Measurements from ENCODE around the gene VPS4B. TPM values are rescaled to one million over a fixed set of nuclear protein-coding genes. Genes with fewer than 3 reads are reported as not detected.

Gene VPS4B
- total RNA-seq, 1 experiment from 2014 or later = 44.7 TPM

DNA sequence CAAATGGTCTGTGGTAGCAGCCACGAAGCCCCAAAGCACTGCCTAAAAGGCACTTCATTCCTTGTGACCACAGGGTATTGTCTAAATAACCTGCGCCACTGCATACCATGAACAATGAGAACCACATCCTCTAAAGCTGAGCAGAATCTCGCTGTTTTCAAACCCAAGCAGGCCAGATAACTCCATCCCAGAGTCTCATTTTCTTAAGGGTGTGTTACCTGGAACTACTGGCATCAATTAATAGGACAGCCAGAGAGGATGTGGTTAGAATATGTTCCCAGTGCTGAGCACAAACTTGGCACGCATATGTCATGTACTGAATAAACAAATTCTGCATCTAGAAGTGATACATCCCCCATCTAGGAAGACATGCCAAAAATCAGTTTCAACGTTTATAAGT lies 13.0 kb downstream of the VPS4B start:
- H2AFZ ChIP-seq (ENCODE audit: low read length) = no peak overlapping the region
- no peaks in the 10 kb centered on the region for H3K27me3 ChIP-seq (ENCODE audit: low read length)
- H3K9me2 ChIP-seq (replicated peaks; ENCODE audit: low read length) = no peaks in the 10 kb centered on the region
- BruUV-seq (replicated peaks) = no TSS peak
- peak overlapping the region; percentile 84 for H3K27ac ChIP-seq (ENCODE audit: low read length)
- ATAC-seq (peak; percentile 75), DNase-seq (peak; percentile 80)
- H3K4me2 ChIP-seq (ENCODE audit: low read length) = peak overlapping the region; percentile 59
- no peaks in the 10 kb centered on the region for H3K9me3 ChIP-seq (ENCODE audit: low read length)
- no peak for TF ChIP-seq EZH2 (IDR thresholded peaks at IDR 0.05; ENCODE audit: low read length, unreplicated experiment)
- no peak for TF ChIP-seq EZH2phosphoT487 (IDR thresholded peaks at IDR 0.05; ENCODE audit: borderline replicate concordance, low read length)
- TF ChIP-seq, protein P1, sequence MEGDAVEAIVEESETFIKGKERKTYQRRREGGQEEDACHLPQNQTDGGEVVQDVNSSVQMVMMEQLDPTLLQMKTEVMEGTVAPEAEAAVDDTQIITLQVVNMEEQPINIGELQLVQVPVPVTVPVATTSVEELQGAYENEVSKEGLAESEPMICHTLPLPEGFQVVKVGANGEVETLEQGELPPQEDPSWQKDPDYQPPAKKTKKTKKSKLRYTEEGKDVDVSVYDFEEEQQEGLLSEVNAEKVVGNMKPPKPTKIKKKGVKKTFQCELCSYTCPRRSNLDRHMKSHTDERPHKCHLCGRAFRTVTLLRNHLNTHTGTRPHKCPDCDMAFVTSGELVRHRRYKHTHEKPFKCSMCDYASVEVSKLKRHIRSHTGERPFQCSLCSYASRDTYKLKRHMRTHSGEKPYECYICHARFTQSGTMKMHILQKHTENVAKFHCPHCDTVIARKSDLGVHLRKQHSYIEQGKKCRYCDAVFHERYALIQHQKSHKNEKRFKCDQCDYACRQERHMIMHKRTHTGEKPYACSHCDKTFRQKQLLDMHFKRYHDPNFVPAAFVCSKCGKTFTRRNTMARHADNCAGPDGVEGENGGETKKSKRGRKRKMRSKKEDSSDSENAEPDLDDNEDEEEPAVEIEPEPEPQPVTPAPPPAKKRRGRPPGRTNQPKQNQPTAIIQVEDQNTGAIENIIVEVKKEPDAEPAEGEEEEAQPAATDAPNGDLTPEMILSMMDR (conservative IDR thresholded peaks at IDR 0.05; ENCODE audit: low read depth, low read length) = no peak
- peaks cover 49% of the 10 kb centered on the region for H3K4me1 ChIP-seq (ENCODE audit: insufficient read depth, low read length)
- CTCF ChIA-PET = no interaction called here
- H3K9ac ChIP-seq (ENCODE audit: low read length) = peak overlapping the region; percentile 48; the same call in 1 of the 2 replicates
- H4K20me1 ChIP-seq (ENCODE audit: low read length) = no peaks in the 10 kb centered on the region
- peaks cover 19% of the 10 kb centered on the region for H3F3A ChIP-seq (ENCODE audit: low read length, unreplicated experiment)
- peak overlapping the region; percentile 18; the same call in 1 of the 2 replicates for H3K4me3 ChIP-seq (ENCODE audit: low read length)
- intact Hi-C loops (cut with micrococcal nuclease) = loop anchor here (5.0 kb wide), 1 partner anchor 68 kb away; the partner anchor contains the start of gene SERPINB5
- peaks cover 72% of the 10 kb centered on the region for H3K79me2 ChIP-seq (ENCODE audit: low read length)
- peaks cover 38% of the 10 kb centered on the region for H3K36me3 ChIP-seq (ENCODE audit: low read depth, low read length)
- POLR2A ChIA-PET (ENCODE audit: unreplicated experiment) = interaction anchor here (0.6 kb wide), 1 partner anchor 386 kb away, joined by 4 read pairs; no protein-coding TSS in a partner anchor

DNA sequence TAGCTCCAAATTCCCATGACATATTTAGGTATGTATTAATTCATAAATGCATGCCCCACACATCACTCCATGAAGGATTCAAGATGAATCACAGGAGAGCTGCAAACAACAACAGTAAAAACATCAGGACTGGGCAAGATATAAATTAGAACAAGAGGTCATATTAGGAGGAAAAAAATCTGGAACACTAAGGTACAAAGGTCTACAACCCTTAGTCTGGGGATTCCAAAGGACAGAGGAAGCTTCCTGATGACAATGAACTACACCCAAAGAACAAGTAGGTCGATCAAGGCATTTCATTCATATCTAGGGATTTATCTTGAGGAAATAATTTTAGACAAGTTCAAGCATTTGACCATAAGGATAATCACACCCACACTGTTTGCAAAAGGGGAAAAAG lies 14.5 kb downstream of the VPS4B start:
- Histone ChIP-seq H3K4me1 (ENCODE audit: insufficient read depth, low read length) (peaks cover 52% of the 10 kb centered on the region), H3F3A (ENCODE audit: low read length, unreplicated experiment) (peaks cover 23% of the 10 kb centered on the region), H3K9me2 (replicated peaks; ENCODE audit: low read length) (no peaks in the 10 kb centered on the region), H3K36me3 (ENCODE audit: low read depth, low read length) (peaks cover 51% of the 10 kb centered on the region), H3K9me3 (ENCODE audit: low read length) (no peaks in the 10 kb centered on the region), H3K4me2 (ENCODE audit: low read length) (no peak overlapping the region), H2AFZ (ENCODE audit: low read length) (no peak overlapping the region), H3K27me3 (ENCODE audit: low read length) (no peaks in the 10 kb centered on the region), H3K9ac (ENCODE audit: low read length) (no peak overlapping the region), H3K79me2 (ENCODE audit: low read length) (peaks cover 57% of the 10 kb centered on the region), H3K27ac (ENCODE audit: low read length) (no peak overlapping the region), H3K4me3 (ENCODE audit: low read length) (no peak overlapping the region), H4K20me1 (ENCODE audit: low read length) (no peaks in the 10 kb centered on the region)
- intact Hi-C loops (cut with micrococcal nuclease) = loop anchor here (5.0 kb wide), 1 partner anchor 70 kb away; the partner anchor contains the start of gene SERPINB5
- ATAC-seq (no peak), DNase-seq (no peak)
- BruUV-seq (replicated peaks) = no TSS peak
- ChIA-PET CTCF (no interaction called here), POLR2A (ENCODE audit: unreplicated experiment) (no interaction called here)
- no peak for TF ChIP-seq EZH2 (IDR thresholded peaks at IDR 0.05; ENCODE audit: low read length, unreplicated experiment)
- no peak for TF ChIP-seq EZH2phosphoT487 (IDR thresholded peaks at IDR 0.05; ENCODE audit: borderline replicate concordance, low read length)
- TF ChIP-seq, protein P1 (conservative IDR thresholded peaks at IDR 0.05; ENCODE audit: low read depth, low read length) = no peak

- H4K20me1 ChIP-seq (ENCODE audit: low read length) = no peaks in the 10 kb centered on the region
- no peak overlapping the region for H3K4me3 ChIP-seq (ENCODE audit: low read length)
- H3K79me2 ChIP-seq (ENCODE audit: low read length) = peaks cover 45% of the 10 kb centered on the region
- no TSS peak for BruUV-seq (replicated peaks)
- ATAC-seq (no peak), DNase-seq (no peak)
- no peaks in the 10 kb centered on the region for H3K27me3 ChIP-seq (ENCODE audit: low read length)
- intact Hi-C loops (cut with micrococcal nuclease) = loop anchor here (5.0 kb wide), 1 partner anchor 71 kb away; the partner anchor contains the start of gene SERPINB5
- no peak overlapping the region for H2AFZ ChIP-seq (ENCODE audit: low read length)
- POLR2A ChIA-PET (ENCODE audit: unreplicated experiment) = no interaction called here
- no peaks in the 10 kb centered on the region for H3K9me2 ChIP-seq (replicated peaks; ENCODE audit: low read length)
- peaks cover 40% of the 10 kb centered on the region for H3K4me1 ChIP-seq (ENCODE audit: insufficient read depth, low read length)
- no peak overlapping the region for H3K4me2 ChIP-seq (ENCODE audit: low read length)
- peaks cover 62% of the 10 kb centered on the region for H3K36me3 ChIP-seq (ENCODE audit: low read depth, low read length)
- CTCF ChIA-PET = no interaction called here
- no peak overlapping the region for H3K9ac ChIP-seq (ENCODE audit: low read length)
- H3K9me3 ChIP-seq (ENCODE audit: low read length) = no peaks in the 10 kb centered on the region
- H3K27ac ChIP-seq (ENCODE audit: low read length) = no peak overlapping the region
- H3F3A ChIP-seq (ENCODE audit: low read length, unreplicated experiment) = peaks cover 11% of the 10 kb centered on the region
- no peak for TF ChIP-seq EZH2phosphoT487 (IDR thresholded peaks at IDR 0.05; ENCODE audit: borderline replicate concordance, low read length)
- no peak for TF ChIP-seq EZH2 (IDR thresholded peaks at IDR 0.05; ENCODE audit: low read length, unreplicated experiment)
- TF ChIP-seq, protein P1 (conservative IDR thresholded peaks at IDR 0.05; ENCODE audit: low read depth, low read length) = no peak
These were observed 16.3 kb downstream of the VPS4B start for GRCh38 chr18:63405986-63406385.

All from PC-3 (cell line).